ENCODE measurements around the gene TMIE.

DNA sequence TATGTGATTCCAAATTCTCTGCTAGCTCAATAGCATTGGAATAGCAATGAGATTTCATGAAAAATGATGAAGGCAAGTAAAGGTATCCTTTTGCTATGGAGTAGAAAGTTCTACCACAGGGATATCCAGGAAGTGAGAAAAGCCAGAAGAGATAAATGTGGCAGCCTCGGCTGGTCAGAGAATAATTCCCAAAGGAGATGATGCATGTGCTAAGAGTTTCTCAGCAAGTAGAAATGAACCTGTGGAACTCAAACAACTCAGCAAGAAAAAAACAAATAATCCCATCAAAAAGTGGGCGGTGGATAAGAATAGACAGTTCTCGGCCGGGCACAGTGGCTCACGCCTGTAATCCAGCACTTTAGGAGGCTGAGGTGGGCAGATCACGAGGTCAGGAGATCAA lies 45.9 kb upstream of the TMIE start:
- TF ChIP-seq POLR2A (IDR thresholded peaks at IDR 0.05) (no peak), POLR2AphosphoS5 (IDR thresholded peaks at IDR 0.05) (no peak), CTCF (IDR thresholded peaks at IDR 0.05) (no peak)
